ENCODE data around the gene LSM14B. TPM values are rescaled to one million over a fixed set of nuclear protein-coding genes. Genes with fewer than 3 reads are reported as not detected.

LSM14B gene
- total RNA-seq, 1 donor from 2014 or later: 64.3 TPM

DNA sequence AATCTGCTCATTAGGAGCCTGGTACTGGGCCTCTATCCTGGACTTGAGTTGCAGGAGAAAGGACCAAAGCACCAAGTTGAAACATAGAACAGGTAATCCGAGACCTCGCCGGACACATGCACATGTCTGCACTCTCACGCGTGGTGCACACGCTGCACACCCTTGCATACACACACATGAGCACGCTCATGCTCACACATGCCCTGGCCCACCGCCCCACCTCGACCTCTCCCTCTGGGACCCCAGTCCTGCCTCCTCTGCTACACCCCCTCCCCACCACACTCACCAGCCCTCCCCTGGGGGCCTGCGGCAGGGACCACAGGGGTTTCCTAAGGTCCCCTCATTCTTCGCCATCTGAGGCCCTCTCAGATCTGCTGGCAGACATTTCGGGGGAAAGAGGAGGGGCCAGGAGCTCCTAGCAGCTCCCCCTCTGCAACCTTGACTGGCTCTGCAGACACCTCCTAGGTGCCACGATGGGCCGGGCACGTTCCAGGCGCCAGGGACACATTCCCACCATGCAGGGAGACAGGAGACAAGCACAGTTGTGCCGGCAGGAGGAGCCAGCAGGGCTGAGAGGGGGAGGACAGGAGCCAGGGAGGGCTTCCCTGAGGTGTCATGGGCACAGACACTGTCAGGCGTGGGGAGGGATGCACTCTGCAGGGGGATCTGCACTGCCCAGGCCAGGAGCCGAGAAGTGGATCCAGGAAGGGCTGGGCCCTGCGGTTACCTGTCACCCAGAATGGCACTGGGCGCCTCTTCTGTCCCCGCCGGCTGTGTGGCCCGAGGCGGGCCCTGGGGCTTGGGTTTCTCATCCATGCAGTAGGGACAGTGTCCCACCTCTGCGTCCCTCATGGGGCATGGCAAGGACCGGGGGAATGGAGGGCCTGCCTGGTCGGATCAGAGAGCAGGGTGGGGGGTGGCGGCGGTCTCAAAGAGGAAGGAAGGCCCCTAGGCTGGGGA is 25.6 kb upstream of the LSM14B start:
- DNase-seq (ENCODE audit: low spot score in 2 of 2, unreplicated experiment in 2 of 2): no peak
- peaks cover 18% of the 10 kb centered on the region for H3K27me3 Mint-ChIP-seq (ENCODE audit: low read depth)
- H3K9me3 Mint-ChIP-seq: peaks cover 4% of the 10 kb centered on the region
- H3K4me1 Mint-ChIP-seq: no peaks in the 10 kb centered on the region
- TF ChIP-seq, protein P1, sequence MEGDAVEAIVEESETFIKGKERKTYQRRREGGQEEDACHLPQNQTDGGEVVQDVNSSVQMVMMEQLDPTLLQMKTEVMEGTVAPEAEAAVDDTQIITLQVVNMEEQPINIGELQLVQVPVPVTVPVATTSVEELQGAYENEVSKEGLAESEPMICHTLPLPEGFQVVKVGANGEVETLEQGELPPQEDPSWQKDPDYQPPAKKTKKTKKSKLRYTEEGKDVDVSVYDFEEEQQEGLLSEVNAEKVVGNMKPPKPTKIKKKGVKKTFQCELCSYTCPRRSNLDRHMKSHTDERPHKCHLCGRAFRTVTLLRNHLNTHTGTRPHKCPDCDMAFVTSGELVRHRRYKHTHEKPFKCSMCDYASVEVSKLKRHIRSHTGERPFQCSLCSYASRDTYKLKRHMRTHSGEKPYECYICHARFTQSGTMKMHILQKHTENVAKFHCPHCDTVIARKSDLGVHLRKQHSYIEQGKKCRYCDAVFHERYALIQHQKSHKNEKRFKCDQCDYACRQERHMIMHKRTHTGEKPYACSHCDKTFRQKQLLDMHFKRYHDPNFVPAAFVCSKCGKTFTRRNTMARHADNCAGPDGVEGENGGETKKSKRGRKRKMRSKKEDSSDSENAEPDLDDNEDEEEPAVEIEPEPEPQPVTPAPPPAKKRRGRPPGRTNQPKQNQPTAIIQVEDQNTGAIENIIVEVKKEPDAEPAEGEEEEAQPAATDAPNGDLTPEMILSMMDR (IDR thresholded peaks at IDR 0.05; ENCODE audit: unreplicated experiment): no peak
- no peak overlapping the region for H3K4me3 Mint-ChIP-seq
- no peaks in the 10 kb centered on the region for H3K36me3 Mint-ChIP-seq
- no peak overlapping the region for H3K27ac Mint-ChIP-seq

DNA sequence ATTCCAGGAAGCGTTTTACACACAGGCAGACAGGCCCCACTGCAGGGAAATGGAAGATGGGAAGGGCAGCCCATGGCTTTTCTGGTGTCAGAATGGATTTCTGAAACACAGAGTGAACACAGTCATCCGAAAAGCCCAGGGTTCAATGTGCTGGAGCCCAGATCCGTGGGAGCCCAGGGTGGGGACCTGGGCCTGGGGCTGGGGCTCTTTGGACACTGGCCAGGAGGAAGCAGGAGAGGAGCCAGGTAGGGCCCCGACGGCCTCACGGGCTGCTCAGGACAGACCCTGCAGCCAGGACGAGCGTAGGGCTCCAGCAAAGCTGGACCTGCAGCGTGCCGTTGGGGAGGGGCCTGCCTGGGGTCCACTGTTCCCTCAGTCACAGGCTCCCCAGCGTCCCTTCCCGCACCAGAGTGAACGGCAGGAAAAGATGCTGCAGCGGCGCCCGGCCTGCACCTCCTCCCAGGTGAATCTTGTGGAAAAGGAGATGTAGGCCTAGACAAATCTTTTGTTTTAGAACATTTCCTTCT is 24.3 kb upstream of the LSM14B start:
- peaks cover 14% of the 10 kb centered on the region for H3K27me3 Mint-ChIP-seq (ENCODE audit: low read depth)
- no peak overlapping the region for H3K27ac Mint-ChIP-seq
- H3K9me3 Mint-ChIP-seq: peaks cover 4% of the 10 kb centered on the region
- no peak overlapping the region for H3K4me3 Mint-ChIP-seq
- TF ChIP-seq, protein P1 (IDR thresholded peaks at IDR 0.05; ENCODE audit: unreplicated experiment): no peak
- no peaks in the 10 kb centered on the region for H3K36me3 Mint-ChIP-seq
- no peaks in the 10 kb centered on the region for H3K4me1 Mint-ChIP-seq
- no peak for DNase-seq (ENCODE audit: low spot score in 2 of 2, unreplicated experiment in 2 of 2)

DNA sequence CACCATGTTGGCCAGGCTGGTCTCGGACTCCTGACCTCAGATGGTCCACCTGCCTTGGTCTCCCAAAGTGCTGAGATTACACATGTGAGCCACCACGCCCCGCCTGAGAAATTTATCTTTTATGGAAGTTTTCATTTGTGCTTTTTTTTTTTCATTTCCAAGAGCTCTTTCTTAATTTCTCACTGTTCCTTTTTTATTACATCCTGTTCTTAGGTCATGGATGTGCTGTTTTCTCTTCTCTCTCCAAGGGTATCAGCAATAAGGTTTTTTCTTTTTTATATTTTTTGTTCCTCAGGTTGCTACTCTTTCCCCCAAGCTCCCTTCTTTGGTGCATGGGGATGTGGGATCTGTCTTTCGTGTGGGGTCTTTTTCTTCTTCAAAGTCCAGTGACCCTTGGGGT is 21.2 kb upstream of the LSM14B start:
- TF ChIP-seq, protein P1 (IDR thresholded peaks at IDR 0.05; ENCODE audit: unreplicated experiment): no peak
- peaks cover 17% of the 10 kb centered on the region for H3K27me3 Mint-ChIP-seq (ENCODE audit: low read depth)
- H3K36me3 Mint-ChIP-seq: no peaks in the 10 kb centered on the region
- DNase-seq (ENCODE audit: low spot score in 2 of 2, unreplicated experiment in 2 of 2): no peak
- H3K27ac Mint-ChIP-seq: no peak overlapping the region
- H3K9me3 Mint-ChIP-seq: peaks cover 9% of the 10 kb centered on the region
- no peak overlapping the region for H3K4me3 Mint-ChIP-seq
- peaks cover 4% of the 10 kb centered on the region for H3K4me1 Mint-ChIP-seq

DNA sequence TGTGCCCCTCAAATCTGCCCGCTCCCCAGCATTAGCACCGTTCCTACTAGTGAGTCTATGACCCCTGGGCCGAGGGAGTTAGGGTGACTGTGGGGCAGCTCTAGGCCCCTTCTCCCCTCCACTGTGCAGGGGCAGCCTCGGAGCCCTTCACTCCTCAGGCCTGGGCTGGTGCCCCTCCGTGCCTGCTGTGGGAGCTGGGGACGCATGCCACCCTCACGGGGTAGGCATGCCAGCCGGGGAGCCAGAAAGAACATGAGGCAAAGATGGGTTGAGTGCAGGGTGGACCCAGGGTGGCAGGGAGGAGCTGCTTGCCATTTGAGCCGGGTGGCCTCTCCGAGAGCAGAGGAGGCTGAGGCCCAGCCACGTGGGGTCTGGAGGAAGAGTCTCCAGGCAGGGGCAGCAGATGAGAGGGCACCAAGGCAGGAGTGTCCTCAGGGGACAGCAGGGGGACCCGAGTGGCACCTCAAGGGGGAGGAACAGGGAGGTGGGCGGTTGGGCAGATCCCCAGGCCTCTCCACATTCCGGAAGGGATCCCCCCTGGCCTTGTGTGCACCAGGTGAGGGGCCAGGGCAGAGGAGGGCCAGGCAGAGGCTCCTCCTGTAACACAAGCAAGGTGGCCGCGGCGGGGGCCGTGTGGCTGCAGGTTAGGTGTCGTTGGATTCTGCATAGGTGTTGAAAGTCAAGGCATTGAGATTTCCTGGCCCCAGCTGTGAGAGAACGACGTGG is 18.6 kb upstream of the LSM14B start:
- DNase-seq (ENCODE audit: low spot score in 2 of 2, unreplicated experiment in 2 of 2): no peak
- TF ChIP-seq, protein P1 (IDR thresholded peaks at IDR 0.05; ENCODE audit: unreplicated experiment): no peak
- no peak overlapping the region for H3K4me3 Mint-ChIP-seq
- no peaks in the 10 kb centered on the region for H3K36me3 Mint-ChIP-seq
- peaks cover 15% of the 10 kb centered on the region for H3K9me3 Mint-ChIP-seq
- H3K27ac Mint-ChIP-seq: no peak overlapping the region
- peaks cover 17% of the 10 kb centered on the region for H3K27me3 Mint-ChIP-seq (ENCODE audit: low read depth)
- H3K4me1 Mint-ChIP-seq: peaks cover 4% of the 10 kb centered on the region

DNA sequence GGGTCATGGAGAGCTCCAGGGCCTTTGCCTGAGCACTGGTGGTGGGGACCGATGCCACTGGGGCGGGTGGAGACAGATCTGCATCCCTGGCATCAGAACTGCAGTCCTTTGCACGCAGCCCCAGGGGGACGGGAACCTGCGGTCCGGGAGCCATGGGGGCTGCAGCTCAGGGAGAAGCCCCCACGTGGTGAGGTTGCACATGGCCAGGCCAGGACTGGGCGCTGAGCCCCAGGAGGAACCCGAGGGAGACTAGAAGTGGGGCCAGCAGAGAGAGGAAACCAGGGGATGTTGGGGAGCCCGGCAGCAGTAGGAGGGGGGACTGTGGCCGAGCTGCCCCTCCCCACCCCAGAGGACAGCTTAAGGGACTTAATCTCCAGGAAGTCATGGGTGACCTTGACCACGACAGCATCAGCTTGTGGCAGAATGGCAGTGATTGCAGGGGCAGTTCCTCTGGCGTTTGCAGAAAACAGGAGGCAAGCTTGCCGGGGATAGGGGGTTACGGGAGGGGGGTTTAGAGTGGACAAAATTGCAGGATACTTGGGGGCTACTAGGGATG is 18.0 kb upstream of the LSM14B start:
- peaks cover 1% of the 10 kb centered on the region for H3K36me3 Mint-ChIP-seq
- H3K4me3 Mint-ChIP-seq: no peak overlapping the region
- H3K27me3 Mint-ChIP-seq (ENCODE audit: low read depth): peaks cover 17% of the 10 kb centered on the region
- no peak overlapping the region for H3K27ac Mint-ChIP-seq
- peaks cover 4% of the 10 kb centered on the region for H3K4me1 Mint-ChIP-seq
- TF ChIP-seq, protein P1 (IDR thresholded peaks at IDR 0.05; ENCODE audit: unreplicated experiment): no peak
- H3K9me3 Mint-ChIP-seq: peaks cover 22% of the 10 kb centered on the region
- DNase-seq (ENCODE audit: low spot score in 2 of 2, unreplicated experiment in 2 of 2): no peak
